OCI-LY1 (cell line): ENCODE data around the gene SCRN2.

Experiments
- CTCF ChIP-seq: fragments of 200-600 bp; sonication (generic), shearing (Covaris generic); IDR thresholded peaks from 2 replicates; pipeline ENCODE4 v1.5.1; 2017; ENCODE audit warnings: mild to moderate bottlenecking, antibody characterized with exemption, low read length, moderate library complexity, mixed read lengths
- EZH2 ChIP-seq: fragments of 200-600 bp; sonication (generic), shearing (Covaris generic); IDR thresholded peaks from 2 replicates; pipeline ENCODE4 v1.8.0; 2017; ENCODE audit warnings: borderline replicate concordance, mixed run types, mild to moderate bottlenecking, antibody characterized with exemption, low read length, moderate library complexity, mixed read lengths

GRCh38 chr17:47867813-47868533 is 26.9 kb upstream of the SCRN2 start:
- TF ChIP-seq CTCF: no peak
- no peak for TF ChIP-seq EZH2
